IMR-90 (cell line): ENCODE measurements around the gene AGAP1.

ENCODE experiments used
- BHLHE40 ChIP-seq: fragments of 150-350 bp; IDR thresholded peaks from 2 replicates; pipeline ENCODE4 v1.6.1; 2016; ENCODE audit warnings: mild to moderate bottlenecking, low read depth, low read length
- CEBPB ChIP-seq: IDR thresholded peaks from 2 replicates; pipeline ENCODE4 v1.6.1; 2012; ENCODE audit warnings: low read depth, low read length, improper control_type of control experiment
- CHD1 ChIP-seq: IDR thresholded peaks from 2 replicates; pipeline ENCODE4 v1.6.1; 2012; ENCODE audit warnings: low read depth, low read length, improper control_type of control experiment
- CTCF ChIP-seq: conservative IDR thresholded peaks from 2 replicates; pipeline ENCODE4 v1.5.1; 2012; ENCODE audit warnings: mild to moderate bottlenecking, low read depth, low read length, improper control_type of control experiment
- MAZ ChIP-seq: IDR thresholded peaks from 2 replicates; pipeline ENCODE4 v1.6.1; 2012; ENCODE audit warnings: low read depth, mild to moderate bottlenecking, low read length, improper control_type of control experiment, moderate library complexity, borderline replicate concordance
- MXI1 ChIP-seq: IDR thresholded peaks from 2 replicates; pipeline ENCODE4 v1.6.1; 2012; ENCODE audit warnings: low read depth, mild to moderate bottlenecking, low read length, moderate library complexity, borderline replicate concordance
- NFE2L2 ChIP-seq: fragments of 150-350 bp; IDR thresholded peaks from 2 replicates; pipeline ENCODE4 v1.6.1; 2016; ENCODE audit warnings: low read depth, mild to moderate bottlenecking, low read length
- POLR2A ChIP-seq: IDR thresholded peaks from 2 replicates; pipeline ENCODE4 v1.6.1; 2012; ENCODE audit warnings: mild to moderate bottlenecking, low read depth, low read length
- RAD21 ChIP-seq: IDR thresholded peaks from 2 replicates; pipeline ENCODE4 v1.6.1; 2012; ENCODE audit warnings: low read length, improper control_type of control experiment
- RCOR1 ChIP-seq: IDR thresholded peaks from 2 replicates; pipeline ENCODE4 v1.6.1; 2012; ENCODE audit warnings: mild to moderate bottlenecking, low read length, improper control_type of control experiment; ENCODE audit not compliant: insufficient replicate concordance
- SMC3 ChIP-seq: fragments of 150-350 bp; IDR thresholded peaks from 2 replicates; pipeline ENCODE4 v1.6.1; 2016; ENCODE audit warnings: low read depth, mild to moderate bottlenecking, antibody characterized with exemption, low read length, moderate library complexity
- USF2 ChIP-seq: fragments of 150-350 bp; IDR thresholded peaks from 2 replicates; pipeline ENCODE4 v1.6.1; 2017; ENCODE audit warnings: mild to moderate bottlenecking, antibody characterized with exemption, low read length, low read depth

- no peak for TF ChIP-seq CTCF
- no peak for TF ChIP-seq SMC3
- no peak for TF ChIP-seq POLR2A
- no peak for TF ChIP-seq RAD21
- TF ChIP-seq MXI1, result no peak
- no peak for TF ChIP-seq USF2
- no peak for TF ChIP-seq RCOR1
- no peak for TF ChIP-seq CEBPB
- no peak for TF ChIP-seq MAZ
- TF ChIP-seq NFE2L2, result no peak
- no peak for TF ChIP-seq CHD1
- TF ChIP-seq BHLHE40, result no peak
Observed at GRCh38 chr2:235600926-235601325, 107.1 kb downstream of the AGAP1 start.
